Activated CD4-positive, alpha-beta memory T cell treated with anti-CD3 and anti-CD28 coated beads, Interleukin-2, amount 10 ng/mL, durations not matched to agents 7 days and 5 days (primary cell): Measurements from ENCODE around the gene OMP. TPM values are rescaled to one million over a fixed set of nuclear protein-coding genes. Genes with fewer than 3 reads are reported as not detected.

Source experiments
- CTCF ChIA-PET: fragments of 350-600 bp; sonication (Branson Sonifier 250); formaldehyde crosslinking; loops from one replicate; lab custom pipeline; 2021; ENCODE audit warnings: antibody characterized with exemption, inconsistent platforms; lab: Charles Lee
- POLR2A ChIA-PET: fragments of 350-600 bp; sonication (Branson Sonifier 250); formaldehyde crosslinking; loops from one replicate; lab custom pipeline; 2021; ENCODE audit warnings: antibody characterized with exemption; lab: Charles Lee
- DNase-seq: peaks from one replicate; pipeline ENCODE4 v3.0.0-alpha.2; 2020
- H3K27ac Mint-ChIP-seq: one replicate; pipeline ENCODE4 v1.8.0; 2021; ENCODE audit warnings: mild to moderate bottlenecking, mixed read lengths
- H3K27me3 Mint-ChIP-seq: one replicate; pipeline ENCODE4 v1.8.0; 2021; ENCODE audit warnings: mixed read lengths
- H3K36me3 Mint-ChIP-seq: one replicate; pipeline ENCODE4 v1.8.0; 2021; ENCODE audit warnings: low read depth, mixed read lengths
- H3K4me1 Mint-ChIP-seq: one replicate; pipeline ENCODE4 v1.8.0; 2021; ENCODE audit warnings: mixed read lengths
- H3K4me3 Mint-ChIP-seq: one replicate; pipeline ENCODE4 v1.8.0; 2021; ENCODE audit warnings: mild to moderate bottlenecking, mixed read lengths
- H3K9me3 Mint-ChIP-seq: one replicate; pipeline ENCODE4 v1.8.0; 2021; ENCODE audit warnings: mixed read lengths
- total RNA-seq, 2 experiments: library from RNA; stranded (reverse); gene quantifications; one replicate each; pipeline ENCODE4 v1.2.3, GENCODE V29; 2021

The OMP gene
- total RNA-seq, 2 experiments from 2014 or later = not detected

DNA sequence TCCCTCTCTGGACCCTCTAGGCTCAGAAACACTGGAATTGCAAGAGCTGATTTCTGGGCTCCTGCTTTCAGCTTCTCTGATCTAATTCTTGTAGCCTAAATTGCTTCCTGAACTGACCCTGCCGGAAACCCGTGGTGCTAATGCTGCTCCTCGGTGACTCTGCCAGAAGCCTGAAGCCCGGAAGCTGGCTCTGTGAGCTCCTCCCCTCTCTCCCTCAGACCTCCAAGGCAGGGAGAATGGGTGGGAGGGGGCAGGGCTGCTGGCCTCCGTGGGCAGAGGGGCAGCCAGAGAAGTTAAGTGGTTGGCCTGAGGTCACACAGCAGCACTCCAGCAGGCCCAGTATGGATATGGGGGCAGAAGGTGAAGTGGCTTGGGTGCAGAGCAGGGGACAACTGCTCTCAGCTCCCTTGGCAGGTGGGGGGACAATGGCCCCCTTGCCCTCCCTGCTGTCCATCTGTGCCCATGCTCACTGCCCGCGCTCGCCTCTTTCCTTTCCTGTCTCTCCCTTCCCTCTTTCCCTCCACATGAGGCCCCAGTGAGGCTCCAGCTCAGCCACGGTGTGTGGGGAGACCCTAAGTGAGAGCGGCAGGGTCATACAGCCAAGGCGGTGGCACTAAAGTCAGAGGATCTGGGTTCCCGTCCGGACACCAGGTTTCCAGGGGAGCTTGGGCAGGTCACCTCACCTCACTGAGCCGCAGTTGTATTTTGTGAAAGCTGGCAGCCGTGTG lies 19.6 kb upstream of the OMP start:
- ChIA-PET POLR2A (interaction anchor here (0.6 to 1.7 kb wide), 6 partner anchors 8 to 364 kb away, joined by 3 to 12 read pairs (median 4); partner anchors contain the start of gene CAPN5), CTCF (interaction anchor here (1.1 to 2.7 kb wide), 3 partner anchors 9 to 46 kb away, joined by 3 to 26 read pairs (median 4); partner anchors contain the start of gene MYO7A)
- Mint-ChIP-seq H3K9me3 (no peaks in the 10 kb centered on the region), H3K4me1 (peaks cover 15% of the 10 kb centered on the region), H3K27ac (peak overlapping the region; percentile 91), H3K36me3 (no peaks in the 10 kb centered on the region), H3K4me3 (peak overlapping the region; percentile 58), H3K27me3 (peaks cover 4% of the 10 kb centered on the region)
- DNase-seq = peak; percentile 69

DNA sequence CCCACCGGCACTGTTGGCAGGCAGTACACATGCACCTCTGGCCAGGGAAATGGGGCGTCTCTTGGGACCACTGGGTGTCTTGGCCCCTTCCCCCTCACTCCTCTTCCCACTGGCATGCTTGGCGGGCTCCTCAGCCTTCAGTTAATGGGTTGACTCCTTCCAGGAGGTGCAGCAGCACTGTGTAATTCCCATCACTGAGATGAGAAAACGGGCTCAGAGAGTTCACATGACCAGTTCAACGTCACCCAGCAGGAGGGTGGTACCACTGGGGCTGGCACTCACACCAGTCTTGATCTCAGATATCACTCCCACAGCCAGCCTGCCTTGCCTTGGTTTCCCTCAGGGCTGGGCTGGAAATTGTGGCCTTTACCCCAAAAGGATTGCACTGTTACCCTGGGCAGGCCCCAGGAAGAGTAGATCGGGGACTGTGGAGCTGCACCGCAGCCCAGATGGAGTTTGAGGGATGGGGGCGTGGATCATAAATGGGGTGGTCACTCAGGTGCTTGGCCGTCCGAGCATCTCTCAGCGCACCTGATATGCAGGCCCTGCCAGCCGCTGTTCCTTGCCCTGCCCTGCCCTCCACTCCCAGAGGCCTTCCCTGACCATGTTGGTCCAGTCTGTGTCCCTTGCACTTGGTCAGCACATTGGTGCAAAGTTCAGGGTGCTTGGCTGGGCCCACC lies 18.9 kb upstream of the OMP start:
- ChIA-PET POLR2A (interaction anchor here (0.9 kb wide), 1 partner anchor 16 kb away, joined by 3 read pairs; the partner anchor contains the start of gene CAPN5), CTCF (no interaction called here)
- DNase-seq = no peak
- H3K4me3 Mint-ChIP-seq = no peak overlapping the region
- H3K9me3 Mint-ChIP-seq = no peaks in the 10 kb centered on the region
- no peaks in the 10 kb centered on the region for H3K36me3 Mint-ChIP-seq
- H3K27me3 Mint-ChIP-seq = no peaks in the 10 kb centered on the region
- peaks cover 15% of the 10 kb centered on the region for H3K4me1 Mint-ChIP-seq
- H3K27ac Mint-ChIP-seq = no peak overlapping the region

DNA sequence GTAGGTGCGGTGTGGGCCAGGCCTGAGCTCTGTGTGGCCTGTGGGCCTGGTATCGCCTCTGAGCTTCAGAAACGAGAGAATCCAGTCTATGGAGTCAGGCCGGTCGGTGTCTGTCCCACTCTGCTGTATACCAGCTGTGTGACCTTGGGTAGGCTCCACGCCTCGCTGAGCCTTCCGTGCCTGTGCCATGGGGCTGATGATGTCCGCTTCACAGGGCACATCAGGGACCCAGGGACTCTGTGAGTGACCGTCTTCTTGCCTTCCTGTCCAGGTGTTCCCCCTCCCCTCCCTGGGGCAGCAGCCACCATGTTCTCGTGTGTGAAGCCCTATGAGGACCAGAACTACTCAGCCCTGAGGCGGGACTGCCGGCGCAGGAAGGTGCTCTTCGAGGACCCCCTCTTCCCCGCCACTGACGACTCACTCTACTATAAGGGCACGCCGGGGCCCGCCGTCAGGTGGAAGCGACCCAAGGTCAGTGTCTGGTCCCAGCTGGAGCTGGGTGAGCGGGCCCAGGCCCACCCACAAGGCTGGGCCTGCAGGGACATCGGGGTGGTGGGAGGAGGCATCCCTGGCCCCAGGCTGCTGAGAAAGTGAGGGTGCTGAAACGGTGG lies 18.0 kb upstream of the OMP start:
- DNase-seq = no peak
- ChIA-PET POLR2A (no interaction called here), CTCF (no interaction called here)
- Mint-ChIP-seq H3K36me3 (no peaks in the 10 kb centered on the region), H3K27me3 (no peaks in the 10 kb centered on the region), H3K27ac (peak overlapping the region; percentile 49), H3K4me3 (no peak overlapping the region), H3K9me3 (no peaks in the 10 kb centered on the region), H3K4me1 (peaks cover 15% of the 10 kb centered on the region)

DNA sequence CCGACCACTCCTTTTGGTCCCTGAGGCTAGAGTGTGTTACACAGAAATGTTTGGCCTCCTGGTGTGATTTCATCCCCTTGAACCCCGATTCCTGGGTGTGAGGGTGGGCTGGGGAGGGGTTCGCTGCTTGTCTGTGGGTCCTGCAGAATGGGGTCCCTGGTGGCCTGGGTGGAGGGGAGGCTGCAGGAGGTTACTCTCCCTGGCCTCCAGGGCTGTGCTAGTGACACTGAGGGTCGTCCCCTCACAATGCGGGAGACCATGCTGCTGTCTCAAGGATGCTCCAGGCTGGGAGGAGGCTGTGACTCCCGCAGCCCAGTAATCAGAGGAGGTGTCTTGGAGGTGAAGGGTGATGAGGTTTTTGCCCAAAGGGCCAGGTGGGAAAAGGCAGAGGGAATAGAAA lies 17.0 kb upstream of the OMP start:
- Mint-ChIP-seq H3K27me3 (no peaks in the 10 kb centered on the region), H3K4me3 (no peak overlapping the region), H3K4me1 (peaks cover 15% of the 10 kb centered on the region), H3K36me3 (no peaks in the 10 kb centered on the region), H3K9me3 (no peaks in the 10 kb centered on the region), H3K27ac (no peak overlapping the region)
- no peak for DNase-seq
- ChIA-PET CTCF (no interaction called here), POLR2A (no interaction called here)

DNA sequence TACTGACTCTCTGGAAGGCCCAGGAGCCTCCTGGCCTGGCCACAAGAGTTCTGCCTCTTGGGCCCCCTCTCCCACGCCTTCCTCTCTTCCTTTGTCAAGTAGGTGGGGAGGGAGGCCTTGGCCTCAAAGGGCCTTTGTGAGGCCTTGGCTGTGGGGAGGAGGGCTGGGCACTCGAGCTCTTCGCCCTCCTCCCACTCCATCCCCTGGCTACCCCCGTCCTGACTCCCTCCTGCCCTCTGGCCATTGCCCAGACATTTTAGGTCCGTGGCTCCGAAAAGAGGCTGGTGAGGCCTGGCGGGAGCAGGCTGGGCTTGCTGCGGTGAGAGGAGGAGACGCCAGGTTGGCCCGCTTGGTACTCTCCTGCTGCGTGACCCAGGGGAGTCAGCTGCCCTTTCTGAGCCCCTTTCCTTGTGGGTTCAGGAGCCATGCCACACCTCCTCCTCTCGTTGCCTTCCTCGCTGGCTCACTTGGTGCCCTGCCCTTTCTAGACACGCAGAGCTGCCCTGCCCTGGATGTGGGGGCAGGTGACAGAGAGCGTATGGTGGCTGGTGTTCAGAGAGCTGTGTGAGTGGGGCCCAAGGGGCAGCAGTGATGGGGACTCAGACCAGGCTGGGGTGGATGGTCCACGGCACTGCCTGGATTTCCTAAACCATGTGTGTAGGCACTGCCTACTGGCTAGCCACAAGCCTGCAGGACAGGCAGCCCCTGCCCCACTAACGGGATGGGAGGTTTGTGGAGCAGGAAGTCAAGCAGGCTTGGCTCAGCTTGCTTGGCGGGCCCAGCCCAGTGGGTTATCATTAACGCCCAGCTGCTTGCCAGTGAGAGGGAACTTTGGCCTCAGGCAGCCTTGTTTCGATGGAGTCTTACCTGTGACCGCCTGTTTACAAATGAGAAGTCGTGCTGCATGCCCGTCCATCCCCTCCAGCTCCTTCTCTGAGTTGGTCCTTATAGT lies 15.8 kb upstream of the OMP start:
- POLR2A ChIA-PET = interaction anchor here (0.7 kb wide), 1 partner anchor 283 kb away, joined by 3 read pairs; no protein-coding TSS in a partner anchor
- Mint-ChIP-seq H3K27me3 (no peaks in the 10 kb centered on the region), H3K4me1 (peaks cover 20% of the 10 kb centered on the region), H3K27ac (no peak overlapping the region), H3K9me3 (no peaks in the 10 kb centered on the region), H3K4me3 (no peak overlapping the region), H3K36me3 (no peaks in the 10 kb centered on the region)
- DNase-seq = no peak
- CTCF ChIA-PET = no interaction called here

DNA sequence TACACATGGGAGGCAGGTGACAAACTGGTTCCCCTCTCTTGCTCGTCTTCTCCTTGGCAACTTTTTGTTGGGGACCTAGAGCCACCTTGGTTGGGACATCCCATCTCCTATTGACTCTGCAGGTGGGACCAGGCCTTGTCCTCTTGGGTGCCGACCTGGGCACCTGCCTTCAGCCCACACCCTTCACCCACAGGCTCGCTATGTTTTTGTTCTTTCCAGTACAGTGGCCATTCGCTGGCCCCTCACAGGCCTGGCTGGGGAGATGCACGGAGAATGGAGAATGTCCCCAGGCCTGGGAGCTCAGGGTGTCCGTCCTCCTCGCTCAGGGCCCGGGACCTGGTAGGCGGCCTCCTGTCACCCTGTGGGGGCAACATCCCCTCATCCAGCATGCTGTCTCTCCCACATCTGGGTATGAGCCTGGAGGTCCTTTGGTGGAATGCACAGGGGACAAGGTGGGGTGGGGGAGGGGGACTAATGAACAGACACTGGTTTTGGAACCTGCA lies 14.9 kb upstream of the OMP start:
- H3K9me3 Mint-ChIP-seq = no peaks in the 10 kb centered on the region
- no peak overlapping the region for H3K27ac Mint-ChIP-seq
- DNase-seq = no peak
- H3K4me3 Mint-ChIP-seq = no peak overlapping the region
- peaks cover 11% of the 10 kb centered on the region for H3K4me1 Mint-ChIP-seq
- ChIA-PET CTCF (no interaction called here), POLR2A (no interaction called here)
- H3K27me3 Mint-ChIP-seq = no peaks in the 10 kb centered on the region
- H3K36me3 Mint-ChIP-seq = no peaks in the 10 kb centered on the region

DNA sequence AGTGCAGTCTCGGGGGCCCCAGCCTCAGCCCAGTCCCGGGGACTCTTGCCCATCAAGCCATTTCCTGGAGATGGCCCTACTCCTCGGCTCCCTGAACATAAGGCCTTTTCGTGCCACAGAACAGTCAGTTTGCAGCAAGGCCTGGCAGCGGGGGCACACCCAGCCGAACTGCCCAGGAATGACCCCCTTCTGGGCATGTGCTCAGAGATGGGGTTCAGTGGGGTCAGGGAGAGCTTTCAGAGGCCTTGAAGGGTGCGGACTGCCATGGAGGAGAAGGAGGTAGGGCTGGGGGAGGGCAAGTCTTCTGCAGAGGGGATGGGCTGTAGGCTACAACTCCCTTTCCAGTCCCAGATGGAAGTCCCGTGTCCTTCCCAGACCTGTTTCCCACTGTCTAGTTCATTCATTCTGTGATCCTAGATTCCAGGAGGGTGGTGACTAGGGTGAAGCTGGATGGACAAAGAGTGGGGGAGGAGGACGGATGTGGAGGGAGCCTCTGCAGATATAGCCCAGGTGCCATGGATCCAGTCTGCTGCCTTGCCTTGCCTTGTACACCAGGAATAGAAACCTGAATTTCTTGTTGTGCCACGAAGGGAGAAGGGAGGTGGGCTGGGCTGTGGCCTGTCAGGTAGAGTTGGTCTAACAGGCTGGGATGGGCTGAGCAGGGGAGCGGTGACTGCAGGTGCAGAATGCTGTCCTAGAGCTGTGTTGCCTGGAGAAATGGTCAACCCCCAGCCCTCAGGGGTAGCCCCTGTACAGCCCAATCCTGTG lies 14.2 kb upstream of the OMP start:
- POLR2A ChIA-PET = no interaction called here

DNA sequence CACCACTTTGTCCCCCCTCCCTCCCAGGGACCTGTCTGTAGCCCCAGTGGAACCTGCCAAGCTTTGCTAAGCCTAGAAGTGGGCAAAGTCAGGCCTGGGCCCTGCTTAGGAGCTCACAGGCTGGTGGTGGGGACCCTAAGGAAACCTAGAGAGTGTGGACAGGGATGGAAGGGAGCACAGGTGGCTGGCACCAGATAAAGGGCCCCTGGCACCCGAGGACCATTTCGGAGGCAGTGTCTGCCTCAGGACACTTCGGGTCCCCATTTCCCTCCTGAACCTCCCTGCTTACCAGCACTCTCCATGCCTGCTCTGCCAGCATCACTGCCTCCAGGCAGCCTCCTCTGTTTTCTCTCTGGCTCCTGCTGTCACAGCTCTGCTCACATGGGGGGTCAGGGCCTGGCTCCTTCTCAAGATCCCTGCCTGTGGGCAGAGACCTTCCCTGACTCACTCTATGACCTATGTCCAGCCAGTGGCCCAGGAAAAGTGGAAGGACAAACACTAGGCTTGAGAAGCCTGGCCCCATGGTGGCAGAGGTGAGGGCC lies 13.6 kb upstream of the OMP start:
- Mint-ChIP-seq H3K27me3 (no peaks in the 10 kb centered on the region), H3K4me1 (peaks cover 6% of the 10 kb centered on the region), H3K36me3 (no peaks in the 10 kb centered on the region), H3K4me3 (no peak overlapping the region), H3K27ac (no peak overlapping the region), H3K9me3 (no peaks in the 10 kb centered on the region)
- POLR2A ChIA-PET = no interaction called here
- DNase-seq = no peak
- CTCF ChIA-PET = interaction anchor here (3.4 to 5.6 kb wide), 2 partner anchors 36 to 41 kb away, joined by 32 to 99 read pairs; no protein-coding TSS in a partner anchor

More for the DNA sequence above, 14.2 kb upstream of the OMP start:
- H3K4me1 Mint-ChIP-seq = peaks cover 8% of the 10 kb centered on the region
- no peak for DNase-seq
- no peak overlapping the region for H3K27ac Mint-ChIP-seq
- H3K27me3 Mint-ChIP-seq = no peaks in the 10 kb centered on the region
- no peaks in the 10 kb centered on the region for H3K36me3 Mint-ChIP-seq
- no peaks in the 10 kb centered on the region for H3K9me3 Mint-ChIP-seq
- no peak overlapping the region for H3K4me3 Mint-ChIP-seq
- CTCF ChIA-PET = interaction anchor here (5.6 kb wide), 1 partner anchor 40 kb away, joined by 99 read pairs; no protein-coding TSS in a partner anchor

DNA sequence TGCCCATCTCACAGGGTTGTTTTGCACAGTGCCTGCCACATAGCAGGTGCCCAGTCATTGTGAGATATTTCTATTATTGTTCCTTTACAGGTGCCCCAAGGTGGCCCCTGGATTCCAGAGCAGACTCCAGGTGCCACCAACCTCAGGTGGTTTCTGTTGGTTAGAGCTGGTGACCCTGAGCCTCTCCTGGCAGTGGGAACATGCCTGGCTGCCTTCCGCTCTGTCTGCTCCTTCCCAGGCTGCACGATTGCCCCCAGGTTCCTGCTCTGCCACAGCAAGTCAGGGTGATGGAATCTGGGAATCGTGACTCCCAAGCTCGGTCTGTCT lies 12.6 kb upstream of the OMP start:
- ChIA-PET CTCF (interaction anchor here (1.6 to 5.6 kb wide), 9 partner anchors 8 to 456 kb away, joined by 3 to 99 read pairs (median 8); no protein-coding TSS in a partner anchor), POLR2A (no interaction called here)
- H3K36me3 Mint-ChIP-seq = no peaks in the 10 kb centered on the region
- no peaks in the 10 kb centered on the region for H3K27me3 Mint-ChIP-seq
- peaks cover 6% of the 10 kb centered on the region for H3K4me1 Mint-ChIP-seq
- H3K9me3 Mint-ChIP-seq = no peaks in the 10 kb centered on the region
- H3K4me3 Mint-ChIP-seq = no peak overlapping the region
- no peak for DNase-seq
- H3K27ac Mint-ChIP-seq = no peak overlapping the region

DNA sequence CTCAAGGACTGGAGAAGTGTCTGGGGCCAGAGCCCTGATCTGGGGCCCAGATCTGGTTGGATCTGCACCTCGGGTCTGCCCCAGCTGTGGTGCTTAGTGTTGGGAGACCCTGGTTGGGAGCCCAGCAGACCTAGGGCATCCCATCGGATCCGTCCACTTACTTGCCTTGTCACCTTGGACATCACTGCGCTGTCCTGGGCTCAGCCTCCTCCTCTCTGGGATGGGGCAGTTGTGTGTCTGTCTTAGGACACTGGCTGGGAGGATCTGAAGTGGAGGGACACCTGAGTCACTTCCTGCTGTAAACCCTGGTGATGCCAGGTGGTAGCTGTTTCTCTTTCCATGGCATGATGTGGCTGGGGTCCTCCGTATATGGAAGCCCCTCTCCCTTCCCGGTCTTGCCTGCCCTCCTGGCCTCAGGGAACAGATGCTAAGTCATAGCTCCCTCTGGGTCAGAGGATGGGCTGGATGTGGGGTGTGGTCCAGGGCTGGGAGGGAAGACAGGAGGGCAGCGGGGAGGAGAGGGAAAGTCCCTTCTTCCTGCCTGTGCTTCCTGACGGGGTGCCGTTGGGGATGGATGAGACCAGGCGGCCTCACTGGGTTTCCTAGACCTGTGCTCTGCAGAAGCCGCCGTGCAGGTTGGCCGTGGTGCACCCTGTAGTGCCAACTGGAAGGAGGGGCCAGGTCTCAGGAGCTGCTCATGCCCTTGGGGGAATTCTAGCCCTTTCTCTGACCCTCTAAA lies 12.1 kb upstream of the OMP start:
- DNase-seq = no peak
- Mint-ChIP-seq H3K4me1 (peaks cover 6% of the 10 kb centered on the region), H3K4me3 (no peak overlapping the region), H3K27ac (no peak overlapping the region), H3K36me3 (no peaks in the 10 kb centered on the region), H3K9me3 (no peaks in the 10 kb centered on the region), H3K27me3 (no peaks in the 10 kb centered on the region)
- CTCF ChIA-PET = interaction anchor here (0.9 to 5.6 kb wide), 25 partner anchors 9 to 455 kb away, joined by 3 to 99 read pairs (median 5); partner anchors contain the start of gene CAPN5
- POLR2A ChIA-PET = interaction anchor here (1.7 kb wide), 1 partner anchor 8 kb away, joined by 10 read pairs; no protein-coding TSS in a partner anchor
